ENCODE data around the gene KRTAP4-8.
"Not testable (repeated sequence)": the region's sequence is repeated elsewhere in the genome, so short reads cannot be mapped to it uniquely, and the experiment has no call there.

GRCh38 chr17:41119696-41120690, 22.1 kb upstream of the KRTAP4-8 start:
- not testable (repeated sequence) for TF ChIP-seq EZH2 (IDR thresholded peaks at IDR 0.05; ENCODE audit: borderline replicate concordance); CTCF (IDR thresholded peaks at IDR 0.05; ENCODE audit: poor library complexity)
